ENCODE data around the gene NTM.

NTM gene

GRCh38 chr11:131980199-131980598 lies 609.8 kb downstream of the NTM start:
- TF ChIP-seq, protein P1, sequence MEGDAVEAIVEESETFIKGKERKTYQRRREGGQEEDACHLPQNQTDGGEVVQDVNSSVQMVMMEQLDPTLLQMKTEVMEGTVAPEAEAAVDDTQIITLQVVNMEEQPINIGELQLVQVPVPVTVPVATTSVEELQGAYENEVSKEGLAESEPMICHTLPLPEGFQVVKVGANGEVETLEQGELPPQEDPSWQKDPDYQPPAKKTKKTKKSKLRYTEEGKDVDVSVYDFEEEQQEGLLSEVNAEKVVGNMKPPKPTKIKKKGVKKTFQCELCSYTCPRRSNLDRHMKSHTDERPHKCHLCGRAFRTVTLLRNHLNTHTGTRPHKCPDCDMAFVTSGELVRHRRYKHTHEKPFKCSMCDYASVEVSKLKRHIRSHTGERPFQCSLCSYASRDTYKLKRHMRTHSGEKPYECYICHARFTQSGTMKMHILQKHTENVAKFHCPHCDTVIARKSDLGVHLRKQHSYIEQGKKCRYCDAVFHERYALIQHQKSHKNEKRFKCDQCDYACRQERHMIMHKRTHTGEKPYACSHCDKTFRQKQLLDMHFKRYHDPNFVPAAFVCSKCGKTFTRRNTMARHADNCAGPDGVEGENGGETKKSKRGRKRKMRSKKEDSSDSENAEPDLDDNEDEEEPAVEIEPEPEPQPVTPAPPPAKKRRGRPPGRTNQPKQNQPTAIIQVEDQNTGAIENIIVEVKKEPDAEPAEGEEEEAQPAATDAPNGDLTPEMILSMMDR (IDR thresholded peaks at IDR 0.05; ENCODE audit: low read length) = no peak
- no peak for TF ChIP-seq EZH2 (IDR thresholded peaks at IDR 0.05; ENCODE audit: borderline replicate concordance, low read length)
- H3F3A ChIP-seq (ENCODE audit: insufficient read depth, low read length) = no peaks in the 10 kb centered on the region
- H4K20me1 ChIP-seq (ENCODE audit: insufficient read depth, low read length) = no peaks in the 10 kb centered on the region
- H3K9me3 ChIP-seq (ENCODE audit: low read length) = no peaks in the 10 kb centered on the region
- no peak overlapping the region for H2AFZ ChIP-seq (ENCODE audit: low read length)
- H3K27ac ChIP-seq (ENCODE audit: low read depth, low read length, poor library complexity, severe bottlenecking) = no peak overlapping the region
- H3K9ac ChIP-seq (ENCODE audit: low read length) = no peak overlapping the region
- H3K4me2 ChIP-seq (ENCODE audit: low read length) = no peak overlapping the region
- no peaks in the 10 kb centered on the region for H3K9me2 ChIP-seq (ENCODE audit: low read depth, low read length)
- no peaks in the 10 kb centered on the region for H3K27me3 ChIP-seq (ENCODE audit: insufficient read depth, low read length)
- H3K4me3 ChIP-seq (ENCODE audit: low read depth, low read length, poor library complexity, severe bottlenecking) = no peak overlapping the region
- no peaks in the 10 kb centered on the region for H3K79me2 ChIP-seq (ENCODE audit: insufficient read depth, low read length)
- H3K36me3 ChIP-seq (ENCODE audit: insufficient read depth, low read length) = no peaks in the 10 kb centered on the region
- H3K4me1 ChIP-seq (ENCODE audit: insufficient read depth, low read length, severe bottlenecking) = no peaks in the 10 kb centered on the region

- TF ChIP-seq, protein P1 (IDR thresholded peaks at IDR 0.05; ENCODE audit: low read length) = no peak
- no peak for TF ChIP-seq EZH2 (IDR thresholded peaks at IDR 0.05; ENCODE audit: borderline replicate concordance, low read length)
- Histone ChIP-seq H3F3A (ENCODE audit: insufficient read depth, low read length) (no peaks in the 10 kb centered on the region), H3K4me1 (ENCODE audit: insufficient read depth, low read length, severe bottlenecking) (no peaks in the 10 kb centered on the region), H4K20me1 (ENCODE audit: insufficient read depth, low read length) (no peaks in the 10 kb centered on the region), H2AFZ (ENCODE audit: low read length) (no peak overlapping the region), H3K9me2 (ENCODE audit: low read depth, low read length) (no peaks in the 10 kb centered on the region), H3K27me3 (ENCODE audit: insufficient read depth, low read length) (no peaks in the 10 kb centered on the region), H3K4me2 (ENCODE audit: low read length) (no peak overlapping the region), H3K4me3 (ENCODE audit: low read depth, low read length, poor library complexity, severe bottlenecking) (no peak overlapping the region), H3K9ac (ENCODE audit: low read length) (no peak overlapping the region), H3K27ac (ENCODE audit: low read depth, low read length, poor library complexity, severe bottlenecking) (no peak overlapping the region), H3K9me3 (ENCODE audit: low read length) (no peaks in the 10 kb centered on the region), H3K79me2 (ENCODE audit: insufficient read depth, low read length) (no peaks in the 10 kb centered on the region), H3K36me3 (ENCODE audit: insufficient read depth, low read length) (no peaks in the 10 kb centered on the region)
Observed at GRCh38 chr11:131980888-131981668, 610.7 kb downstream of the NTM start.

DNA sequence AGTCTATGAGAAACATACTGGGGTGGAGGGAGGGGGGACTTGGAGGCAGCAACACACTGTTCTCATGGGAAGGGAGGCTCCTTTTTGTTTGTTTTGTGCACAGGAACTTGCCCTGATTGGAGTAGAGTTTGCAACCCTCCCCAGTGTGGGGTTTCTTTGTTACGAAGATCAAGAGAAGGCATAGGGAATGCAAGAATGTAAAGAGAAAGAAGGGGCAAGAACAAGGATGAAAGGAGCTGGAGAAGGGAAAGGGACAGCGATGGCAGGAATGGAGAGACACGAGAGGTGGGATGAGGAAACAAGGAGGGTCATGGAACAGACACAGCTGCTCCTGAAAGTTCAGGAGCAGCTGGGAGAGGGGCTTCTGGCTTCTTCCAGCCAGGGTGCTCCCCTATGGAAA lies 611.7 kb downstream of the NTM start:
- Histone ChIP-seq H3K9me2 (ENCODE audit: low read depth, low read length) (no peaks in the 10 kb centered on the region), H3K79me2 (ENCODE audit: insufficient read depth, low read length) (no peaks in the 10 kb centered on the region)
- TF ChIP-seq EZH2 (IDR thresholded peaks at IDR 0.05; ENCODE audit: borderline replicate concordance, low read length) = no peak
- TF ChIP-seq, protein P1 (IDR thresholded peaks at IDR 0.05; ENCODE audit: low read length) = no peak

More for the DNA sequence above, 611.7 kb downstream of the NTM start:
- no peaks in the 10 kb centered on the region for H3K36me3 ChIP-seq (ENCODE audit: insufficient read depth, low read length)
- no peaks in the 10 kb centered on the region for H3K9me3 ChIP-seq (ENCODE audit: low read length)
- no peak overlapping the region for H2AFZ ChIP-seq (ENCODE audit: low read length)
- no peaks in the 10 kb centered on the region for H3K4me1 ChIP-seq (ENCODE audit: insufficient read depth, low read length, severe bottlenecking)
- H3K4me2 ChIP-seq (ENCODE audit: low read length) = no peak overlapping the region
- no peaks in the 10 kb centered on the region for H3F3A ChIP-seq (ENCODE audit: insufficient read depth, low read length)
- H3K9ac ChIP-seq (ENCODE audit: low read length) = no peak overlapping the region
- H3K27me3 ChIP-seq (ENCODE audit: insufficient read depth, low read length) = no peaks in the 10 kb centered on the region
- H3K4me3 ChIP-seq (ENCODE audit: low read depth, low read length, poor library complexity, severe bottlenecking) = no peak overlapping the region
- H4K20me1 ChIP-seq (ENCODE audit: insufficient read depth, low read length) = no peaks in the 10 kb centered on the region
- H3K27ac ChIP-seq (ENCODE audit: low read depth, low read length, poor library complexity, severe bottlenecking) = no peak overlapping the region

Measured in OCI-LY1 (cell line).